Tibial artery (tissue), 4 donors: Measurements from ENCODE around the gene SARDH.

Experiments used
- DNase-seq, 2 donors: peaks; one replicate each; pipeline ENCODE4 v3.0.0-alpha.2; 2019
- H3K27ac ChIP-seq, 2 donors: fragments of 200-600 bp; sonication (generic) in 1 of 2; 1 replicate in 1 of 2; 2 replicates in 1 of 2; pipeline ENCODE4 v1.5.1; 2018 to 2019; ENCODE audit warnings: mild to moderate bottlenecking in 1 of 2
- H3K27me3 ChIP-seq, 2 donors: fragments of 200-600 bp; sonication (generic) in 1 of 2; one replicate each; pipeline versions ENCODE4 v1.5.1 to v1.6.0; 2016 to 2019
- H3K36me3 ChIP-seq, 3 donors: fragments of 200-600 bp; sonication (generic) in 2 of 3; one replicate each; pipeline ENCODE4 v1.5.1; 2016 to 2019; ENCODE audit warnings: mild to moderate bottlenecking in 2 of 3
- H3K4me1 ChIP-seq, 4 donors: fragments of 200-600 bp; sonication (generic) in 2 of 4; 1 replicate in 3 of 4; 2 replicates in 1 of 4; pipeline ENCODE4 v1.5.1; 2016 to 2019
- H3K4me3 ChIP-seq, 2 donors: fragments of 200-600 bp; sonication (generic) in 1 of 2; 1 replicate in 1 of 2; 2 replicates in 1 of 2; pipeline ENCODE4 v1.5.1; 2018 to 2019; ENCODE audit warnings: mild to moderate bottlenecking in 2 of 2
- H3K9me3 ChIP-seq, 3 donors: fragments of 200-600 bp; sonication (generic) in 1 of 3; one replicate each; pipeline ENCODE4 v1.5.1; 2016 to 2019
- intact Hi-C: fragments of 100-400 bp; cut with DNase I; formaldehyde crosslinking; loops from one replicate; pipeline ENCODE4 v1.15.0; 2023; ENCODE audit warnings: low total_unique reads
- TF ChIP-seq, protein P1 (sequence below), 2 experiments: fragments of 200-600 bp in 1 of 2; fragments of 450-650 bp in 1 of 2; IDR thresholded peaks; one replicate each; pipeline ENCODE4 v1.5.1; 2017 to 2019; ENCODE audit warnings: antibody characterized with exemption in 2 of 2, mild to moderate bottlenecking in 1 of 2, moderate library complexity in 1 of 2

SARDH gene

GRCh38 chr9:133717113-133718031 lies 20.8 kb downstream of the SARDH start:
- TF ChIP-seq, protein P1, sequence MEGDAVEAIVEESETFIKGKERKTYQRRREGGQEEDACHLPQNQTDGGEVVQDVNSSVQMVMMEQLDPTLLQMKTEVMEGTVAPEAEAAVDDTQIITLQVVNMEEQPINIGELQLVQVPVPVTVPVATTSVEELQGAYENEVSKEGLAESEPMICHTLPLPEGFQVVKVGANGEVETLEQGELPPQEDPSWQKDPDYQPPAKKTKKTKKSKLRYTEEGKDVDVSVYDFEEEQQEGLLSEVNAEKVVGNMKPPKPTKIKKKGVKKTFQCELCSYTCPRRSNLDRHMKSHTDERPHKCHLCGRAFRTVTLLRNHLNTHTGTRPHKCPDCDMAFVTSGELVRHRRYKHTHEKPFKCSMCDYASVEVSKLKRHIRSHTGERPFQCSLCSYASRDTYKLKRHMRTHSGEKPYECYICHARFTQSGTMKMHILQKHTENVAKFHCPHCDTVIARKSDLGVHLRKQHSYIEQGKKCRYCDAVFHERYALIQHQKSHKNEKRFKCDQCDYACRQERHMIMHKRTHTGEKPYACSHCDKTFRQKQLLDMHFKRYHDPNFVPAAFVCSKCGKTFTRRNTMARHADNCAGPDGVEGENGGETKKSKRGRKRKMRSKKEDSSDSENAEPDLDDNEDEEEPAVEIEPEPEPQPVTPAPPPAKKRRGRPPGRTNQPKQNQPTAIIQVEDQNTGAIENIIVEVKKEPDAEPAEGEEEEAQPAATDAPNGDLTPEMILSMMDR (IDR thresholded peaks at IDR 0.05), result no peak
- Histone ChIP-seq H3K27ac (no peak overlapping the region), H3K36me3 (no peaks in the 10 kb centered on the region), H3K9me3 (no peaks in the 10 kb centered on the region), H3K4me1 (no peaks in the 10 kb centered on the region), H3K27me3 (peaks cover 0 to 64% of the 10 kb centered on the region in 2 donors), H3K4me3 (no peak overlapping the region)
- intact Hi-C loops, result no loop called here
- peak in 1 of 2 donors; percentile 59 for DNase-seq

DNA sequence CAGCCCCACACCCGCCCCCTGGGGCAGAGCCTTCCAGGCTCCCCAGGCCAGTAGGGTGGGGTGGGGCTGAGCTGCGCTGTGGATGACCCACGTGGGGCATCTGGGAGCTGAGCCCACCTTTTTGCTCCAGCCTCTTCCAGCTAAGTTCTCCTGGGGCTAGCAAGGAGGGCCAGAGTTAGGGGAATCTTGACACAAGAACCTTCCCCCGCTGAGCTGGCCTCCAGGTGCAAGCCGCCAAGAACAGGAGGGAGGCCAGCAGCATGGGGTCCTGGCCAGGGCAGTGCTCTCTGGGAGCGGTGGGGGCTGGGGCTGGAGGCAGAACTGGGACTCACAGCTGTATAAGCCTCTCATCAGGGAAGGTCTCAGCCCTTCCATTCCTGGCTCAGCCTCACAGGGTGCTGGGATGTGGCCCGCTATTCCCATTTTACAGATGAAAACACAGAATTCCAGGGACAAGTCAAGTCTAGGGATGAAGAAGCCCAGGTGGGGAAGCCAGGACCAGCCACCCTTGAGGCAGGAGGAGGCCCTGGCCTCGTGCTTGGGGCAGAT lies 21.5 kb downstream of the SARDH start:
- Histone ChIP-seq H3K4me1 (no peaks in the 10 kb centered on the region), H3K9me3 (no peaks in the 10 kb centered on the region), H3K36me3 (no peaks in the 10 kb centered on the region), H3K4me3 (no peak overlapping the region), H3K27me3 (peaks cover 0 to 70% of the 10 kb centered on the region in 2 donors), H3K27ac (no peak overlapping the region)
- intact Hi-C loops, result no loop called here
- TF ChIP-seq, protein P1 (IDR thresholded peaks at IDR 0.05), result no peak
- DNase-seq, result peak in 1 of 2 donors; percentile 51

DNA sequence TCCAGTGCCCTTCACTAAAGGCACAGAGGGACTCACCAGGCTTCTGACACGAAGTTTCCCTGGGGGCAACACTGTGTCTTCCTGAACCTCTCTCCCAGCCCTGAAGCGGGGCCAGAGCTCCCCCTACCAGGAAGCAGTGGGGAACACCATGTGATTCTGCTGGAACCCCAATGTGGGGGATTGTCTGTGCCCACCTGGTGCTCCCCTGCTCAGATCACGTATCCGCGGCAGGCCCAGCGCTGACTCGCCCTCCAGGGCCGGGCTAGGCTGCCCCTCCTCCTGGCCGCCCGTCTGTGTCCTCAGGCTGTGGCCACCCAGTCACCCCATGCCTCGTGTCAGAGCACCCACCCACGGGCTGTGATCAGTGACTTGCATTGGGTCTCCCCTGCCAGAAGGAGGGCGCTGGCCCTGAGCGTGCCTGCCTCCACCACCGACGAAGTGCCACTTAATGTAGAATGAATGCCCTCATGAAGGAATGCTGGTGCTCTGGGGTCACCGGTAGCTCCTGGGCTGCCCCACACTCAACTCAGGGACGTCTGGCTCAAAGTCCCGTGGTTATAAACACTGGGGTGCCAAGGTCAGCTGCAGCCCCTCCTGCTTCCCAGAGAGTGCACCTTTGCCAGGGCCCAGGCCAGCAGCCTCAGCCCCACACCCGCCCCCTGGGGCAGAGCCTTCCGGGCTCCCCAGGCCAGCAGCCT lies 22.1 kb downstream of the SARDH start:
- Histone ChIP-seq H3K36me3 (no peaks in the 10 kb centered on the region), H3K27ac (no peak overlapping the region), H3K4me1 (no peaks in the 10 kb centered on the region), H3K4me3 (no peak overlapping the region), H3K9me3 (no peaks in the 10 kb centered on the region), H3K27me3 (peaks cover 0 to 72% of the 10 kb centered on the region in 2 donors)
- intact Hi-C loops, result no loop called here
- peak in 1 of 2 donors; percentile 62 for DNase-seq
- TF ChIP-seq, protein P1 (IDR thresholded peaks at IDR 0.05), result no peak

DNA sequence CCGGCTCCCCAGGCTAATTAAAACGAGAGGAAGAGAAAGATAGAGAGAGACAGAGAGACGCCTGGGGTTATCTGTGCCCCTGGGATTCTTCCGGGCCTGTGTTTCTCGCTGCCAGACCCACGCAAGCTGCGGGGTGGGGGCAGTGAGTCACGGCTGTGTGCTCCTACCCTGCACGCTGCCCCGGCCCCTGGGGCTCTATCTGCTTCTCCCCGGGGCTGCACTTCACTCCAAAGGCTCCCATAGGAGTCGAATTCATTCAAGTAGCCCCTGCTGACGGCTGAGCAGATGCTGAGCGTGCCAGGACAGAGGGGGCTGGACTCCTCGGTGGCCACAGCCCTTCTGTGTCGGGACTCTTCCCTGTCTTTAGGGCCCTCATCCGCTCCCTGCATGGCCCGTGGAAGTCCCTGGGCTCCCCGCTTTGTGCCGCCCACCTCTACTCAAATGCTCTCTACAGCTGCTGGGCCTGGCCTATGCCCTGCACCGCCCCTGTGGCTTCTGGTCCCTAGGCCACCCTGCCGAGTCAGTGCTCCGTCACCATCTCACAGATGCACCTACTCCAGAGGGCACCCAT lies 22.8 kb downstream of the SARDH start:
- Histone ChIP-seq H3K4me3 (no peak overlapping the region), H3K9me3 (no peaks in the 10 kb centered on the region), H3K36me3 (no peaks in the 10 kb centered on the region), H3K27ac (no peak overlapping the region), H3K27me3 (peaks cover 0 to 72% of the 10 kb centered on the region in 2 donors), H3K4me1 (no peaks in the 10 kb centered on the region)
- intact Hi-C loops, result no loop called here
- peak in 1 of 2 donors; percentile 63 for DNase-seq
- TF ChIP-seq, protein P1 (IDR thresholded peaks at IDR 0.05), result no peak

DNA sequence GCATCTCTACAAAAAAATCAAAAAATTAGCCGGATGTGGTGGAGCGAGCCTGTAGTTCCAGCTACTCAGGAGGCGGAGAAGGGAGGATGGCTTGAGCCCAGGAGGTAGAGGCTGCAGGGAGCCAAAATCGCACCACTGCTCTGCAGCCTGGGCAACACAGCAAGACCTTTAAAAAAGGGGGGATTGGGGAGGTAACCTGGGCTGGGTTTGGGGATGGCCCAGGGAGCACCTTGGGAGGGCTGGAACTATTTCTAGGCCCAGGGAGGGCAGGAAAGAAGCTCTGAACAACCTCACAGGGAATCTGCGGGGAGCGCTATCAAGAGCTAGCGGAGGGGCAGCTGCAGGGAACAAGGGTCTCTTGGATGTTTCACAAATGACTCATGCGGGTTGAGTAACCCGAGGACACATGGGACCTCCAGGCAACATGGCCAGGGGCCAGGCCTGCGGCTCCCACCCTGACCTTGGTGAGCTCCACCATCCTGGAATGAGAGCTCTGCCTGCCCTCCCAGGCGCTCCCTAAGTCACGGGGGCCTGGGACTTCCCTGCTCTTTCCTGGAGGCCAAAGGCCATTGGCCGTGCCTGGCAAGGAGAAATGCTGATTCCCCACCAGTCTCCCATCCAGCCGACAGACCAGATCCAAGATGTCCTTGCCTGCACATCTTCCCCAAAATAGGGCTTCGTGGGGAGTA lies 23.4 kb downstream of the SARDH start:
- Histone ChIP-seq H3K27me3 (peaks cover 0 to 75% of the 10 kb centered on the region in 2 donors), H3K9me3 (no peaks in the 10 kb centered on the region), H3K36me3 (no peaks in the 10 kb centered on the region), H3K27ac (no peak overlapping the region), H3K4me1 (no peaks in the 10 kb centered on the region), H3K4me3 (no peak overlapping the region)
- peak in 1 of 2 donors; percentile 48 for DNase-seq
- TF ChIP-seq, protein P1 (IDR thresholded peaks at IDR 0.05), result no peak
- intact Hi-C loops, result no loop called here
